DOHH2 (cell line): ENCODE results near the gene EML6.

Source experiments
- EZH2phosphoT487 ChIP-seq: fragments of 200-600 bp; sonication (generic); IDR thresholded peaks from 2 replicates; pipeline ENCODE4 v1.6.1; 2017; ENCODE audit warnings: borderline replicate concordance, mild to moderate bottlenecking, antibody characterized with exemption, low read length, moderate library complexity, mixed read lengths
- TF ChIP-seq, protein P1 (sequence below): fragments of 200-600 bp; sonication (generic); IDR thresholded peaks from one replicate; pipeline ENCODE4 v1.5.1; 2014; ENCODE audit warnings: antibody characterized with exemption, mild to moderate bottlenecking, low read depth, low read length; ENCODE audit not compliant: poor library complexity, severe bottlenecking

GRCh38 chr2:54995553-54995952, 272.1 kb downstream of the EML6 start:
- TF ChIP-seq, protein P1, sequence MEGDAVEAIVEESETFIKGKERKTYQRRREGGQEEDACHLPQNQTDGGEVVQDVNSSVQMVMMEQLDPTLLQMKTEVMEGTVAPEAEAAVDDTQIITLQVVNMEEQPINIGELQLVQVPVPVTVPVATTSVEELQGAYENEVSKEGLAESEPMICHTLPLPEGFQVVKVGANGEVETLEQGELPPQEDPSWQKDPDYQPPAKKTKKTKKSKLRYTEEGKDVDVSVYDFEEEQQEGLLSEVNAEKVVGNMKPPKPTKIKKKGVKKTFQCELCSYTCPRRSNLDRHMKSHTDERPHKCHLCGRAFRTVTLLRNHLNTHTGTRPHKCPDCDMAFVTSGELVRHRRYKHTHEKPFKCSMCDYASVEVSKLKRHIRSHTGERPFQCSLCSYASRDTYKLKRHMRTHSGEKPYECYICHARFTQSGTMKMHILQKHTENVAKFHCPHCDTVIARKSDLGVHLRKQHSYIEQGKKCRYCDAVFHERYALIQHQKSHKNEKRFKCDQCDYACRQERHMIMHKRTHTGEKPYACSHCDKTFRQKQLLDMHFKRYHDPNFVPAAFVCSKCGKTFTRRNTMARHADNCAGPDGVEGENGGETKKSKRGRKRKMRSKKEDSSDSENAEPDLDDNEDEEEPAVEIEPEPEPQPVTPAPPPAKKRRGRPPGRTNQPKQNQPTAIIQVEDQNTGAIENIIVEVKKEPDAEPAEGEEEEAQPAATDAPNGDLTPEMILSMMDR = no peak
- TF ChIP-seq EZH2phosphoT487 = no peak
